HG03139 (cell line): ENCODE results near the gene ANXA4.

Experiments used
- ATAC-seq: cut with Tn5 transposase; IDR thresholded peaks from one replicate; pipeline ENCODE4 v1.9.1; 2021; ENCODE audit not compliant: unreplicated experiment

Gene ANXA4

GRCh38 chr2:69837533-69837932, 95.6 kb downstream of the ANXA4 start:
- ATAC-seq, result no peak

GRCh38 chr2:69843993-69844392, 102.1 kb downstream of the ANXA4 start:
- no peak for ATAC-seq

- ATAC-seq, result no peak
These were observed 102.6 kb downstream of the ANXA4 start for GRCh38 chr2:69844560-69844959.

GRCh38 chr2:69846182-69847067, 104.5 kb downstream of the ANXA4 start:
- ATAC-seq, result no peak

GRCh38 chr2:69847068-69847828, 105.3 kb downstream of the ANXA4 start:
- no peak for ATAC-seq

GRCh38 chr2:69848186-69848790, 106.4 kb downstream of the ANXA4 start:
- ATAC-seq, result no peak

GRCh38 chr2:69858261-69858660, 116.3 kb downstream of the ANXA4 start:
- no peak for ATAC-seq

GRCh38 chr2:69863298-69863697, 121.4 kb downstream of the ANXA4 start:
- no peak for ATAC-seq
